Mucosa of descending colon (tissue), 3 donors: ENCODE results near the gene ACADVL. TPM values are rescaled to one million over a fixed set of nuclear protein-coding genes. Genes with fewer than 3 reads are reported as not detected.

ENCODE experiments used
- ATAC-seq: fragments of 200-7000 bp; cut with Tn5 transposase; one replicate; pipeline ENCODE4 v1.9.1; 2020; ENCODE audit warnings: mild to moderate bottlenecking, moderate library complexity
- DNase-seq, 3 donors: peaks; one replicate each; pipeline ENCODE4 v3.0.0-alpha.2; 2020
- H3K36me3 ChIP-seq: fragments of 200-600 bp; one replicate; pipeline ENCODE4 v1.8.0; 2021; ENCODE audit warnings: low read depth, mild to moderate bottlenecking
- H3K4me1 ChIP-seq: fragments of 200-600 bp; one replicate; pipeline ENCODE4 v1.8.0; 2021; ENCODE audit warnings: low read depth, mild to moderate bottlenecking
- H3K4me3 ChIP-seq: fragments of 200-600 bp; one replicate; pipeline ENCODE4 v1.8.0; 2021; ENCODE audit warnings: mild to moderate bottlenecking
- H3K9me3 ChIP-seq: fragments of 200-600 bp; one replicate; pipeline ENCODE4 v1.8.0; 2021; ENCODE audit warnings: mild to moderate bottlenecking
- intact Hi-C, 2 donors: fragments of 100-400 bp; cut with DNase I in 1 of 2; cut with micrococcal nuclease in 1 of 2; formaldehyde crosslinking; loops; one replicate each; pipeline versions ENCODE4 v1.11.0 to v1.11.1; 2022; cut with DNase I, micrococcal nuclease
- total RNA-seq, 3 donors: library from RNA; stranded (reverse); fragmentation: NEBNext Ultra II Directional in 2 of 3; extraction: Animal tissue kit (Norgen Biotek cat#: 25700) in 2 of 3; gene quantifications; one replicate each; pipeline versions ENCODE4 v1.2.1 to v1.2.4, GENCODE V29; 2021 to 2023
- TF ChIP-seq, protein P1 (sequence below): fragments of 200-600 bp; IDR thresholded peaks from one replicate; pipeline ENCODE4 v1.8.0; 2022; ENCODE audit warnings: antibody characterized with exemption, mild to moderate bottlenecking
- donor health status: DM: no; HTN: no; CAD: no; lungs with moderate emphysema.
- donor health status: DM: no; HTN: no; CAD: no.
- donor health status: DM: no; HTN: yes; CAD: no.

ACADVL gene
- total RNA-seq, 3 donors from 2014 or later: 729 to 1,007 (median 804) TPM

DNA sequence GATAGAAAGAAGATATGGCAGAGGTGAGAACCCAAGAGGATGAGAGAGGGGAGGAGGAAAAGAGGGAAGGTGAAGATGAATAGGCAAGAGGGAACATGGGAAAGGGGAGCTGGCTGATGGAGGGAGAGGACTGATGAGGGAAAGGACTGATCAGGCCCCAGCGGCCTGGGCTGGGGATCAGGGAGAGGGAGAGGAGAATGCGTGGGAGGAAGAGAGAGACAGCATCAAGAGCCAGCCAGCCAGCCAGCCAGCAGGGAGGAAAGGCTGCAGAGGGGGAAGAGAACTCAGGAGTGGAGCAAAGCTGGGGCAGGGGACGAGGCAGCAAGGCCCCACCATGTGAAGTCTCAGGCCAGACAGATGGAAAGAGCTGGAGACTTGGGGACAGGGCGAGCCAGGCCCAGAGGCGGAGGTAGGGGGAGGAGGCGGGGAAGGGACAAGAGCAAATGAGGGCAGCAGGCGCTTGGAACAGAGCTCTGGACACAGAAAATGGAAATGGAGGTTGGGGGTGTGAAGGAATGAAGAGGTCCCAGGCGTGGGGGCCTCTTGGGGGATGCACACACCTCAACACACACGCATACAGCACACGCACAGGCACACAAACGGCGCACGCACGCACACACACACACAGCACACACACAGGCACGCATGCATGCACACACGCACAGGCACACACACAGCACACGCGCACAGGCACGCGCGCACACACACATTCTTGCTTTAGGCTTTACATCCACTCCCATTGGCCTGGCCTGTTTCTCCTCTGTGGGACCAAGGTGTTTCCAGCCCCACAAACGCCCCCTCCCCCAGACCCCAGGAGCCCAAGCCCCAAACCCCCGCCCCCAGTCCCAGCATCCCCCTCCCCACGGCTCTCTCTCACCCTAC, 12.4 kb upstream of the ACADVL start:
- Histone ChIP-seq H3K4me1 (peaks cover 3% of the 10 kb centered on the region), H3K4me3 (no peak overlapping the region), H3K9me3 (no peaks in the 10 kb centered on the region), H3K36me3 (no peaks in the 10 kb centered on the region)
- TF ChIP-seq, protein P1, sequence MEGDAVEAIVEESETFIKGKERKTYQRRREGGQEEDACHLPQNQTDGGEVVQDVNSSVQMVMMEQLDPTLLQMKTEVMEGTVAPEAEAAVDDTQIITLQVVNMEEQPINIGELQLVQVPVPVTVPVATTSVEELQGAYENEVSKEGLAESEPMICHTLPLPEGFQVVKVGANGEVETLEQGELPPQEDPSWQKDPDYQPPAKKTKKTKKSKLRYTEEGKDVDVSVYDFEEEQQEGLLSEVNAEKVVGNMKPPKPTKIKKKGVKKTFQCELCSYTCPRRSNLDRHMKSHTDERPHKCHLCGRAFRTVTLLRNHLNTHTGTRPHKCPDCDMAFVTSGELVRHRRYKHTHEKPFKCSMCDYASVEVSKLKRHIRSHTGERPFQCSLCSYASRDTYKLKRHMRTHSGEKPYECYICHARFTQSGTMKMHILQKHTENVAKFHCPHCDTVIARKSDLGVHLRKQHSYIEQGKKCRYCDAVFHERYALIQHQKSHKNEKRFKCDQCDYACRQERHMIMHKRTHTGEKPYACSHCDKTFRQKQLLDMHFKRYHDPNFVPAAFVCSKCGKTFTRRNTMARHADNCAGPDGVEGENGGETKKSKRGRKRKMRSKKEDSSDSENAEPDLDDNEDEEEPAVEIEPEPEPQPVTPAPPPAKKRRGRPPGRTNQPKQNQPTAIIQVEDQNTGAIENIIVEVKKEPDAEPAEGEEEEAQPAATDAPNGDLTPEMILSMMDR: no peak
- intact Hi-C loops: no loop called here
- ATAC-seq: no peak
- DNase-seq: peak in 2 of 3 donors; percentile 21 to 47

DNA sequence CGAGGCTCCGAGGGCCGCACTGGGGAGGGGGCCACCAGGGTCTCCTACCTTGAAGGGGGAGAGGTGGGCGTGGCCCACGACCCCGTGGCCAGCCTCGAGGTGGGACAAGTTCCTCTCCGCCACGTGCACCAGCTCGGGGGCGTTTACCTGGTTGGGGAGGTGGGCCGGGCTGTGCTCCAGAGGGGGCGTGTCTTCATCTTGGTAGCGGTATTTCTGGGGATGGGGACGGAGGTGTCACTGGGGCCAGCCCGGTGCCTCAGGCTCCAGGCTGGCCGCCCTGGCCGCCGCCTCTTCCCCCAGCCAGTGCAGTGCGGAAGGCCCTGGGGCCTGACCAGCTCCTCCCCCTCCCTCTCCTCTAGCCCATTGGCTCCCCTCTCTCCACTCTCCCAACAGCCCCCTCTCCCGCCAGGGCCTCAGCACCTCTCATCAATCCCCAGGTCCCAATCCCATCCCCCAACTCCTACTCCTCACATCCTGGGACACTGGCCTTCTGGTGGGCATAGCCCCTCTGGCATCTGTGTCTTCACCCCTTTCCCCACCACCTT, 11.6 kb upstream of the ACADVL start:
- Histone ChIP-seq H3K4me1 (peaks cover 3% of the 10 kb centered on the region), H3K9me3 (no peaks in the 10 kb centered on the region), H3K36me3 (no peaks in the 10 kb centered on the region), H3K4me3 (no peak overlapping the region)
- ATAC-seq: no peak
- intact Hi-C loops: no loop called here
- DNase-seq: peak in 2 of 3 donors; percentile 27 to 57
- TF ChIP-seq, protein P1: no peak

DNA sequence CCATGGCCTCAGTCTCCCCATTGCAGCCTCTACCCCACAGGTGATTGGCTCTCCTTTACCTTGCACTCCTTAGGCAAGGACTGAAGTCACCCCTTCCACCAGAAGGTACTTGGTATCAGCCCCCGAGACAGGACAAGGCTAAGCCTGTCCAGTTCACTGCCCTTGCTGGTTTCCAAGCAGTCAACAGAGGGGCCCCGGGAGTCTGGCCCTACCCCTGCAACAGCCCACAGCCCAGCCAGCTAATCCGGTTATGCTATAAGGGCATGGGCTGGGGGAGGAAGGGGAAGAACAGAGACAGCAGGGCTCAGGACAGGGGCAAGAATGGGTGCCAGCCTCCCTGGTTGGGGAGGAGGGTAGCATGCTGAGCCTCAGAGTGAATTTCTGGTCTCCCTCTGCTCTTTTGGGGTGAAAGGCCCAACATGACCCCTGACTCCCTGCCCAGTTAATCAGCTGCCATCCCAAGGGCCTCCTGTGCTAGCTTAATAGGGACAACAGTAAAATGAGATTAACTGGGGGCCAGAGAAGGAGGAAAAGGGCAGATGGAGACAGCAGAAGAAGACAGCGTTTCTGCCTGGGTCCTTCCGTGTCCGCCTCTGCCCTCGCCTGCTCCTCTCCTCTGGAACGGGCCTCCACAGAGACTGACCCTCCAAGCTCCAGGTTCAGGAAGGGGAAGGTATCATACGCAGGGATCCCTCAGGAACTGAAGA, 10.8 kb upstream of the ACADVL start:
- H3K4me3 ChIP-seq: no peak overlapping the region
- TF ChIP-seq, protein P1: no peak
- intact Hi-C loops: no loop called here
- H3K9me3 ChIP-seq: no peaks in the 10 kb centered on the region
- peaks cover 6% of the 10 kb centered on the region for H3K4me1 ChIP-seq
- DNase-seq (peak in 2 of 3 donors; percentile 7 to 20), ATAC-seq (no peak)
- no peaks in the 10 kb centered on the region for H3K36me3 ChIP-seq

DNA sequence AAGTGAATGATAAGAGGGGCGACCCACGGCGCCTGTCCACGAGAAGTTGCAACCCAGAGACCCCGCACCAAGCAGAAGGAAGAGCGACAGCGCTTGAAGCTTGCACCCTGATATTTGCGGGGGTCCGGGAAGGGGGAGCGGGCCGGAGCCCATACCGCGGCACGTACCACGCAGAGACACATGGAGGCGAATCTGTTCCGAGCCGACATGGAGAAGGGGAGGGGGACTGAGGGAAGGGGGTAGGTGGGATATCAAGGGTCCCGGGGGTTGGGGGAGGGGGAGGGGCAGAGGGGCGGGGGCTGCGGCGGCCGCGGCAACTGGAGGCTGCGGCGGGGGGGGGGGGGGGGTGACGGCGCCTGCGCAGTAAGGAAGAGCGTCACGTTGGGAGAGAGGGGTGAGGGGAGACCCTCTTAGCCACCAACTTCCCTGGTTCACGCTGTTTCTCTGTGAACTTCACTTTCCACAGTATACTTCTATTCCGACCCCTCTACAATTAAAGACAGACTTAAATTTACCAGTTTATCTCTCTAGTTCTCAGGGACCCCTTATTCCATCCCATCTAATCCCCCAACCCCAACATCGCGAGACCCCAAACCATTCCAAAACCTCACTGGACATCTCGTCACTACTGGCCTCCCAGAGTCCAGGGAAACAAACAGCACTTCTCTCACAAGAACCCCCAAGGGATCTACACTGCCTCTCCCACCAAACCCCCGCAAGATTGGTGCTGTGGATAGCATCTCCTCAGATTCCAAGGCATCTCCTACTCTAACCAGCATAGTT, 8.1 kb upstream of the ACADVL start:
- no peak for ATAC-seq
- DNase-seq: peak in 2 of 3 donors; percentile 25 to 44
- H3K4me3 ChIP-seq: no peak overlapping the region
- TF ChIP-seq, protein P1: no peak
- H3K4me1 ChIP-seq: peaks cover 17% of the 10 kb centered on the region
- H3K9me3 ChIP-seq: no peaks in the 10 kb centered on the region
- intact Hi-C loops: no loop called here
- H3K36me3 ChIP-seq: no peaks in the 10 kb centered on the region

DNA sequence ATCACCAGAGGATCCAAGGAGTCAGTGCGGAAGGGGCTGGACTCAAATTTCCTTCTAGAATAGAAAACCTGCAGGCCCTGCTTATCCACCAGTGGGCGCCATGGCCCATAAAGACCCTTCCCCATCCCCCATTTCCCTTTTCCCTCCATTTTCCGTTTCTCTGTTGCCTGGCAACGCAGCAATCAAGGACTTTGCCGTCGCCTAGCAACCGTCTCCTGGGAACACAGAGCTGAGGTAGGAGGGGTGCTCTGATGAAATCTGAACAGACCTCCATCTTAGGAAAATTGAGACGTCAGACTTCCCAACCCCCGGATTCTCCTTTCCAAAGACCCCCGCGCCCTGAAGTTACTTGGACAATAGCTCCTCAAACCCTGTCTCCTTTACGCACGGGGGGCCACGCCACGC, 5.8 kb upstream of the ACADVL start:
- TF ChIP-seq, protein P1: peak; percentile 11
- peak; percentile 24 for ATAC-seq
- H3K4me3 ChIP-seq: no peak overlapping the region
- intact Hi-C loops: no loop called here
- H3K4me1 ChIP-seq: peaks cover 29% of the 10 kb centered on the region
- no peaks in the 10 kb centered on the region for H3K36me3 ChIP-seq
- H3K9me3 ChIP-seq: no peaks in the 10 kb centered on the region
- peak in 2 of 3 donors; percentile 45 to 81 for DNase-seq
